HAP-1 (cell line): ENCODE data around the gene PDE6D.

Source experiments
- DNase-seq, 2 experiments: peaks; one replicate each; pipeline ENCODE4 v3.0.0-alpha.2; 2016 to 2020; ENCODE audit warnings: low spot score in 2 of 2
- H3K27me3 ChIP-seq: fragments of 250-450 bp; sonication (Bioruptor Pico); 2 replicates; pipeline ENCODE4 v1.5.1; 2020; ENCODE audit warnings: low read depth, mild to moderate bottlenecking, moderate library complexity
- H3K36me3 ChIP-seq: fragments of 250-450 bp; sonication (Bioruptor Pico); replicated peaks from 2 replicates; pipeline ENCODE4 v1.5.1; 2020; ENCODE audit warnings: mild to moderate bottlenecking
- H3K4me1 ChIP-seq: fragments of 250-450 bp; sonication (Bioruptor Pico); 2 replicates; pipeline ENCODE4 v1.5.1; 2020; ENCODE audit warnings: mild to moderate bottlenecking
- H3K4me3 ChIP-seq: fragments of 250-450 bp; sonication (Bioruptor Pico); 2 replicates; pipeline ENCODE4 v1.5.1; 2020; ENCODE audit warnings: mild to moderate bottlenecking, moderate library complexity
- H3K9me3 ChIP-seq: fragments of 250-450 bp; sonication (Bioruptor Pico); 2 replicates; pipeline ENCODE4 v1.5.1; 2020; ENCODE audit warnings: mild to moderate bottlenecking, moderate library complexity
- in situ Hi-C: fragments of 300-500 bp; cut with MboI; formaldehyde crosslinking; loops from 3 replicates; pipeline ENCODE4 v1.14.3; 2020; ENCODE audit warnings: low sequenced_read_pairs, inconsistent platforms, mixed read lengths

Gene PDE6D

GRCh38 chr2:231693956-231694355 lies 87.1 kb downstream of the PDE6D start:
- Histone ChIP-seq H3K4me3 (no peak overlapping the region), H3K36me3 (no peaks in the 10 kb centered on the region), H3K4me1 (no peaks in the 10 kb centered on the region), H3K27me3 (no peaks in the 10 kb centered on the region), H3K9me3 (no peaks in the 10 kb centered on the region)
- in situ Hi-C loops, result no loop called here
- DNase-seq, result no peak

GRCh38 chr2:231692847-231693246 lies 88.2 kb downstream of the PDE6D start:
- no peak for DNase-seq
- Histone ChIP-seq H3K27me3 (no peaks in the 10 kb centered on the region), H3K4me3 (no peak overlapping the region), H3K36me3 (no peaks in the 10 kb centered on the region), H3K4me1 (no peaks in the 10 kb centered on the region; the same call in none of the 2 replicates), H3K9me3 (no peaks in the 10 kb centered on the region)
- in situ Hi-C loops, result no loop called here

DNA sequence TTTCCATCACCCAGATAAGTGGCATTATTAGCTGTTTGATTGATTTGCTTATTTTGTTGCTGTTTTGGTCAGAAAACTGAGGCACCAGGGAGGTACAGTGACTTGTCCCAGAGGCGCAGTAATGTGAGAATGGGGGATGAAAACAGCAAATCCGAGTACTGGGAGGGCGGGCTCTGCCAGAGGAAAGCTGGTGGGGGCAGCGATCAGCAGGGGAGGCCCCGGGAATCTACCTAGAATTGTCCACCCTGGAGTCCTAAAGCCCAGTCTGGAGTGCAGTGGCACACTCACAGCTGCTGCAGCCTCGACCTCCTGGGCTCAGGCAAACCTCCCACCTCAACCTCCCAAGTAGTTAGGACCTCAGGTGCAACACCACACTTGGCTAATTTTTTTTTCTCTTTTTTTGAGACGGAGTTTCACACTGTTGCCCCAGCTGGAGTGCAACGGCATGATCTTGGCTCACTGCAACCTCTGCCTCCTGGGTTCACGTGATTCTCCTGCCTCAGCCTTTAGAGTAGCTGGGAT lies 89.8 kb downstream of the PDE6D start:
- no peak for DNase-seq
- in situ Hi-C loops, result no loop called here

DNA sequence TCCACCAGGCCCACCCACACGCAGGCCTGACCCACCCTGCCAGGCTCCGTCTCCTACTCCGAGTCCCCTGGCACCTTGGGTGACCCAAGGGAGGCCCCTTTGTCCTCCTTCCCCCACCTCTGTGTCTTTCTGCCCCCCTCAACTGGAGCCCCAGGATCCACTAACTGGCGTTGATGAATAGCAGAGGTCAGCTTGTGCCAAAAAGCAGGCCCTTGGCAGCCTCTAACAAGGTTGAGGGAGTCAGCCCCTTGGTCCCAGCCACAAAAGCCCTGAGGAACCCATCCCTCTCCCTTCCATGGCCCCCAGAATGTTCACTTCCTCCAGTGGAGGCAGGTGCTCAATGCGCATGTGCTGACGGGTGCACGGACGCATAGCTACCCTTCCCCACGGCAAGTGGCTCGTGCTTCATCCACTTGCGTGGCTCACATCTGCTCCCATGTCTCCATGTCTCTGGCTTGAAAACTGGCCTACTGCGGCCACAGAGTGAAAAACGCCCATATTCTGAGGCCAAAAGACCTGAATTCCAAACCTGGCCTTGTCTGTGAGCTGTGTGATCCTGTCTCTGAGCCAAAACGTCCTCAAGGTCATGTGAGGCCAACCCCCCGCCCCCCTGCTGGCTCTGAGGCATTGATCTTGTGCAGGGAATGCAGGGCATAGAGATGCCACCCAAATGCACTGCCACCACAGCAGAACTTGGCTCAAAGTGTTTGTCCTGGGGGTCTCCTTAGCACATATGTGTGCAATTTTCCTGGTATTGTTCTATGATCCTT lies 91.8 kb downstream of the PDE6D start:
- Histone ChIP-seq H3K4me3 (no peak overlapping the region), H3K27me3 (no peaks in the 10 kb centered on the region), H3K4me1 (peaks cover 13% of the 10 kb centered on the region), H3K36me3 (no peaks in the 10 kb centered on the region), H3K9me3 (no peaks in the 10 kb centered on the region)
- DNase-seq, result no peak
- in situ Hi-C loops, result no loop called here

More for the DNA sequence above, 89.8 kb downstream of the PDE6D start:
- Histone ChIP-seq H3K27me3 (no peaks in the 10 kb centered on the region), H3K9me3 (no peaks in the 10 kb centered on the region), H3K36me3 (no peaks in the 10 kb centered on the region), H3K4me3 (no peak overlapping the region), H3K4me1 (peaks cover 10% of the 10 kb centered on the region)

DNA sequence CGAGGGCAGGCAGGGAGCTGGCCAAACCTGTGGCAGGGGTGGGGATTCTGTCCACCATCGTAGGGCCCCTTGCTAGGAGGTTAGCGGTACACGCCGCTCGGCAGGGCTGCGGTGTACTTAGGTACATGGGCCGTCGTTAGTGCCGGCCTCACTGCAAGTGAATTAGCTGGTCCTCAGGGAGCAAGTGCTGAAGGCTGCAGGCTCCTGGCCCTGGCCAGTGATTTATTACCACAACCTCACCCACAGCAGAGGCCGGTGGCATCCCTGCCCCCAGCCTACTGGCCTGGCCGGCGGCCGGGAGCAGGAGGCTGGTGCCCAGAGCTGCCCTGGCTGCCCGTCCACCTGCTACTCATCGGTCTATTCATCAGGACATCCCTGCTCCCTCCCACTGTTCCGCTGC lies 92.4 kb downstream of the PDE6D start:
- no peaks in the 10 kb centered on the region for H3K36me3 ChIP-seq
- no peaks in the 10 kb centered on the region for H3K27me3 ChIP-seq
- no peak for DNase-seq
- peaks cover 13% of the 10 kb centered on the region for H3K4me1 ChIP-seq
- H3K9me3 ChIP-seq, result no peaks in the 10 kb centered on the region
- H3K4me3 ChIP-seq, result no peak overlapping the region
- in situ Hi-C loops, result no loop called here

DNA sequence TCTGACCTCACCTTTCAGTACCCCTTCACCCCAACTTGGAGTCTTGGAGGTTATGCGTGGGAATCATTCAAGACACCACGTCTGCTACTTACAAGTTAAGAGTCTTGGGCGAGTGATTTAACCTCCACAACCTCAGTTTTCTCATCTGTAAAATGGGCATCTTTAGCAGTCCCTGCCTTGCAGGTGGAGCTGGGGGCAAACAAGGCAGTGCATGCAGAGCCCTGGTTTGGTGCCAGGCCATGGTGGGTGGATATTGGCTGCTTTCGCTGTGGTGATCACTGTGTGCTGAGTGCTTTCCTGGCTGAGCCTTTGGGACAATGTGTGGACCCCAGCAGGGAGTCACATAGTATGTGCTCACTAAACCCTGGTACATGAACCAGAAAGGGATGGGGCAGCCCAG lies 93.1 kb downstream of the PDE6D start:
- H3K9me3 ChIP-seq, result no peaks in the 10 kb centered on the region
- H3K4me1 ChIP-seq, result peaks cover 13% of the 10 kb centered on the region
- DNase-seq, result no peak
- in situ Hi-C loops, result no loop called here
- H3K4me3 ChIP-seq, result peak overlapping the region; percentile 28
- no peaks in the 10 kb centered on the region for H3K36me3 ChIP-seq
- no peaks in the 10 kb centered on the region for H3K27me3 ChIP-seq

DNA sequence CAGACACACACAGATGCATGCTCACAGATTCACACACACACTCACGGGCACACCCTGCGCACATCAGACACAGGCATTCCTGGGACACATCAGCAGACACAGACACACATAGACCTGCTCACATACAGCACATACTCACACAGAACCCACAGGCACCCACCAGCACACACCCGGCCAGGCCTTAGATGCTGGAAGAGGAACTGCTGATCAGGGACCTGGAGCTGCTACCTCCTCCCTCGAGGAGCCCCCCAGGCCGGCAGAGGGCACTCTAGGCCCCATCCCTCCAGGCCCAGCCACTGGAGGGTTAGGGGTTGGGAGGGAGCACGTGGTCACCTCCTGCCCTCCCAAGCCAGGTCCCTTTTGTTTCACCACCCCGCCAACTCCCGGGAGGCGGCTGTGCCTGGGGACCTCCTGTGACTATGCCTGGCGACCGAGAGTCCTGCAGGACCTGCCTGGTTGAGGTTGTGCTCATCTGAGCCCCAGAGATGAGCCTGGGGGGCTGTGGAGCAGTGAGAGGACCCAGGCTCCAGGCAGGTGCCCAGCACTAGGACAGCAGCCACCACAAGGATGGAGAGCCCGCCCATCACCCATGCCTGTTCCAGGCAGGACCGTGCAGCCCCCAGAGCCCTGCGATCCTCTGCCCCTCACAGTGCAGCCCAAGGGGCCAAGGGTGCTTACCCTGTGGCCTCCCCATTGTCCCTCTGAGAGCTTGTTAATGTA lies 93.8 kb downstream of the PDE6D start:
- in situ Hi-C loops, result no loop called here
- peak; percentile 87 to 92 for DNase-seq

DNA sequence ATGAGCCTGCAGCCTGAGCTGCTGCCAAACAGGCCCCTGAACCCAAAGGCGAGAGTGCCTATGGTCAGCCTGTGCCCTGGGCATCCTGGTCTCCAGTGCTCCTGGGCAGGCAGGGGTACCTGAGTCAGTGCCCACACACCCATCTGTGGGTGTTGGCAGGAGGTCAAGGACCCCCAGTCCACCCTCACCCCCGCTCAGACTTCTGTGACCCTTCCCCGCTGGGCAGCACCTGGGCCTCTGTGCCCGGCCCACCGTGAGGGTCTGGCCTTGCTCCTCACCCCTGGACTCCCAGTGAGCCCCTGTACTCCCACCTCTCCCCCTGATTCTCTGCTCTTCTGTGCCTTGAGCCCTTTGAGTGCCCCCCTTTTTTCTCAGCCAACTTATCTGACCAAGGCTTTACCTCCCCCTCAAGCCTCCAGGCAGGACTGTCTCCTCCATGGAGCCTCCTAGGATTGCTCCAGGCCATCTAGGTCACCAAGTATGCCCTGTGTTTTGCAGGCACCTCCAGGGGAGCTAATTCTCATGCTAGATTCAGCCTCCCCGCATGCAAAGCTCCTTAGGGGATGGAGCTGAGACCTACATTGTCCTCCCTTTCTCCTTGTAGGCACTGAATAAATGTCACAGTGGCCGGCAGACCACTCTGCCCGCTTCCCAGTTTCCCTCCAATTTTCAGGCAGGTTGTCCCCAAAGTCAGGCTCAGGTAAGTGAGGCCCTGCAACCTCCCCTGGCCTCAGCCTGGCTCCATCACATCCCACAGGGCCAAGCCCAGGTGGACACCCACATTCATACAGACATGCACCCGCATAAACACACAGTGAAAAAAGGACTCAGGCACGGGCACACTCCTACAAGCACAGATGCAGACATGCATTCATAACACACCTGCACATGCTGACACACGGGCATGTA lies 94.6 kb downstream of the PDE6D start:
- Histone ChIP-seq H3K27me3 (no peaks in the 10 kb centered on the region), H3K9me3 (no peaks in the 10 kb centered on the region), H3K36me3 (no peaks in the 10 kb centered on the region), H3K4me1 (peaks cover 13% of the 10 kb centered on the region), H3K4me3 (no peak overlapping the region)
- no peak for DNase-seq
- in situ Hi-C loops, result no loop called here

More for the DNA sequence above, 93.8 kb downstream of the PDE6D start:
- H3K9me3 ChIP-seq, result no peaks in the 10 kb centered on the region
- H3K4me3 ChIP-seq, result peak overlapping the region; percentile 28
- H3K36me3 ChIP-seq, result no peaks in the 10 kb centered on the region
- peaks cover 13% of the 10 kb centered on the region for H3K4me1 ChIP-seq
- H3K27me3 ChIP-seq, result no peaks in the 10 kb centered on the region

GRCh38 chr2:231685349-231686191 lies 95.5 kb downstream of the PDE6D start:
- H3K36me3 ChIP-seq, result no peaks in the 10 kb centered on the region
- H3K27me3 ChIP-seq, result no peaks in the 10 kb centered on the region
- DNase-seq, result peak in 1 of 2 experiments; percentile 66
- no peaks in the 10 kb centered on the region for H3K9me3 ChIP-seq
- H3K4me1 ChIP-seq, result peaks cover 13% of the 10 kb centered on the region
- in situ Hi-C loops, result no loop called here
- H3K4me3 ChIP-seq, result peak overlapping the region; percentile 19

DNA sequence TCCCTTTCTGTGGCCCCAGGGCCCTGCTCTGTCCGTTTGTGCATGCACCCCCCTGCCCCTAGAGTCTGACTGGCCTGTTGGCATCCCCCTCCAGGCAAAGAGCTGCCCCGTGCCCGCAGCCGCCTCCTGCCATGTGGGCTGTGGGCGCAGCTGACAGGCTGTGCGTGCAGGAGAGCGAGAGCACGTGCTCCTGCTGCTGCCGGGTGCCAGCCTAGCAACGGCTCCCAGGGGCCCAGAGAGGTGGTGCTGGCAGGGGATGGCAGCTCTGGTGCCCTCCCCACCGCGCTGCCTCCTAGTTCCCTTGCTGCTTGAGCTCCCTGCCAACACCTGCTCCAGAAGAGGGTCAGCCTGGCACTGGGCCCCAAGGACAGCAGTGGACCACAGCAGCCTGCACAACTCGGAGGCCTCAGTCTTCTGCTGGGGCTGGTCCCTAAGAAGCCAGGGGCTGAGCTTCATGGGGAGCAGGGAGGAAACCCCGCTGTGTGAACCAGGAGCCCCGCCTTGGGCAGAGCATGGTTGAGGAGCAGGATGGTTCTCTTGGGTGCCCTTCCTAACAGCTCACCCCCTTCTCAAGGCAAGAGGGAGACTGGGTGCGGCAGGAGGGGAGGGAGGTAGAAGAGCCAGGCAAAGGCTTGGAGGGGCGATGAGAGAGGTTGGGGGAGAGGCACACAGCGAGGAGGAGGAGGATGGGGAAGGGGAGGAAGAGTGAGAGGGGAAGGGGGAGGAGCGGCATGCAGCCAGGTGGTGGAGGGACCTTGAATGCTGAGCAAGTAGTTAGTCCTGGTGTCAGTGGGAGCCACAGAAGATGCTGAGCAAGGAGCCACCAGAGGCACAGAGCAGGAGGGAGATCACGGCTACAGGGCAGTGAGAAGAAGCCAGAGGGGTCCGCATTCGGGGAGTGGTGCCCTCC lies 96.5 kb downstream of the PDE6D start:
- Histone ChIP-seq H3K27me3 (no peaks in the 10 kb centered on the region), H3K4me3 (no peak overlapping the region), H3K36me3 (no peaks in the 10 kb centered on the region), H3K9me3 (no peaks in the 10 kb centered on the region), H3K4me1 (peaks cover 13% of the 10 kb centered on the region)
- in situ Hi-C loops, result no loop called here
- DNase-seq, result no peak

GRCh38 chr2:231683292-231684235 lies 97.5 kb downstream of the PDE6D start:
- H3K27me3 ChIP-seq, result no peaks in the 10 kb centered on the region
- no peaks in the 10 kb centered on the region for H3K36me3 ChIP-seq
- no peak for DNase-seq
- H3K4me3 ChIP-seq, result no peak overlapping the region
- H3K4me1 ChIP-seq, result peaks cover 13% of the 10 kb centered on the region
- in situ Hi-C loops, result no loop called here
- no peaks in the 10 kb centered on the region for H3K9me3 ChIP-seq
